A549 (cell line): ENCODE data around the gene NEK8.

Experiments
- CBX2 ChIP-seq: fragments of 200-600 bp; sonication (generic); IDR thresholded peaks from 2 replicates; pipeline ENCODE4 v1.6.1; 2016; ENCODE audit warnings: low read depth, mild to moderate bottlenecking, borderline replicate concordance
- EP300 ChIP-seq, 2 experiments: fragments of >200 bp; sonication (Bioruptor Twin); formaldehyde crosslinking; IDR thresholded peaks; 2 replicates in 1 of 2; 3 replicates in 1 of 2; pipeline ENCODE4 v1.6.1; 2016 to 2017
- FOSL2 ChIP-seq, 2 experiments: fragments of 450-650 bp in 1 of 2; fragments of >200 bp in 1 of 2; sonication (Bioruptor Twin) in 1 of 2; formaldehyde crosslinking; IDR thresholded peaks; 2 replicates each; pipeline versions ENCODE4 v1.5.0 to v1.6.1; 2016 to 2020; ENCODE audit warnings: mild to moderate bottlenecking in 1 of 2, moderate library complexity in 1 of 2
- JUN ChIP-seq, 2 experiments: fragments of >200 bp; sonication (Bioruptor Twin); formaldehyde crosslinking; IDR thresholded peaks; 2 replicates in 1 of 2; 3 replicates in 1 of 2; pipeline ENCODE4 v1.6.1; 2016 to 2017
- MAFK ChIP-seq: fragments of 450-650 bp; IDR thresholded peaks from 2 replicates; pipeline ENCODE4 v1.6.1; 2014; ENCODE audit not compliant: partially characterized antibody
- MYC ChIP-seq: IDR thresholded peaks from 2 replicates; pipeline ENCODE4 v1.6.1; 2012; ENCODE audit warnings: mild to moderate bottlenecking, inconsistent platforms, low read length, improper control_type of control experiment, borderline replicate concordance
- POLR2A ChIP-seq: IDR thresholded peaks from 2 replicates; pipeline ENCODE4 v1.6.1; 2012; ENCODE audit warnings: mild to moderate bottlenecking, low read length
- RAD21 ChIP-seq, 2 experiments: fragments of >200 bp in 1 of 2; sonication (Bioruptor Twin) in 1 of 2; formaldehyde crosslinking in 1 of 2; IDR thresholded peaks in 1 of 2; conservative IDR thresholded peaks in 1 of 2; 2 replicates in 1 of 2; 3 replicates in 1 of 2; pipeline ENCODE4 v1.6.1; 2012 to 2018; ENCODE audit warnings: inconsistent platforms in 1 of 2
- SMC3 ChIP-seq: fragments of >200 bp; sonication (Bioruptor Twin); formaldehyde crosslinking; IDR thresholded peaks from 3 replicates; pipeline ENCODE4 v1.6.1; 2018; ENCODE audit warnings: inconsistent platforms
- SREBF2 ChIP-seq: fragments of 450-650 bp; IDR thresholded peaks from 2 replicates; pipeline ENCODE4 v1.6.1; 2014; ENCODE audit warnings: mild to moderate bottlenecking, moderate library complexity
- TF ChIP-seq, protein P1 (sequence below): fragments of >200 bp; sonication (Bioruptor Twin); formaldehyde crosslinking; IDR thresholded peaks from 3 replicates; pipeline ENCODE4 v1.5.1; 2016
- TF ChIP-seq, protein P2 (sequence below): fragments of 200-600 bp; sonication (generic); IDR thresholded peaks from 2 replicates; pipeline ENCODE4 v1.6.1; 2016; ENCODE audit warnings: antibody characterized with exemption, mild to moderate bottlenecking, moderate library complexity
- TF ChIP-seq, protein P3 (sequence below): IDR thresholded peaks from 2 replicates; pipeline ENCODE4 v1.6.1; 2012

GRCh38 chr17:28765038-28765437 lies 36.5 kb downstream of the NEK8 start:
- TF ChIP-seq SMC3 (no peak), SREBF2 (no peak), RAD21 (conservative IDR thresholded peaks at IDR 0.05 in 1 of 2, IDR thresholded peaks at IDR 0.05 in 1 of 2) (no peak), EP300 (IDR thresholded peaks at IDR 0.05) (no peak), MAFK (no peak), JUN (IDR thresholded peaks at IDR 0.05) (no peak), POLR2A (no peak), FOSL2 (IDR thresholded peaks at IDR 0.05) (no peak), FOSL2 (CRISPR knock-in tag; IDR thresholded peaks at IDR 0.05) (no peak), CBX2 (no peak), MYC (no peak)
- TF ChIP-seq, protein P1, sequence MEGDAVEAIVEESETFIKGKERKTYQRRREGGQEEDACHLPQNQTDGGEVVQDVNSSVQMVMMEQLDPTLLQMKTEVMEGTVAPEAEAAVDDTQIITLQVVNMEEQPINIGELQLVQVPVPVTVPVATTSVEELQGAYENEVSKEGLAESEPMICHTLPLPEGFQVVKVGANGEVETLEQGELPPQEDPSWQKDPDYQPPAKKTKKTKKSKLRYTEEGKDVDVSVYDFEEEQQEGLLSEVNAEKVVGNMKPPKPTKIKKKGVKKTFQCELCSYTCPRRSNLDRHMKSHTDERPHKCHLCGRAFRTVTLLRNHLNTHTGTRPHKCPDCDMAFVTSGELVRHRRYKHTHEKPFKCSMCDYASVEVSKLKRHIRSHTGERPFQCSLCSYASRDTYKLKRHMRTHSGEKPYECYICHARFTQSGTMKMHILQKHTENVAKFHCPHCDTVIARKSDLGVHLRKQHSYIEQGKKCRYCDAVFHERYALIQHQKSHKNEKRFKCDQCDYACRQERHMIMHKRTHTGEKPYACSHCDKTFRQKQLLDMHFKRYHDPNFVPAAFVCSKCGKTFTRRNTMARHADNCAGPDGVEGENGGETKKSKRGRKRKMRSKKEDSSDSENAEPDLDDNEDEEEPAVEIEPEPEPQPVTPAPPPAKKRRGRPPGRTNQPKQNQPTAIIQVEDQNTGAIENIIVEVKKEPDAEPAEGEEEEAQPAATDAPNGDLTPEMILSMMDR, result no peak
- TF ChIP-seq, protein P2, sequence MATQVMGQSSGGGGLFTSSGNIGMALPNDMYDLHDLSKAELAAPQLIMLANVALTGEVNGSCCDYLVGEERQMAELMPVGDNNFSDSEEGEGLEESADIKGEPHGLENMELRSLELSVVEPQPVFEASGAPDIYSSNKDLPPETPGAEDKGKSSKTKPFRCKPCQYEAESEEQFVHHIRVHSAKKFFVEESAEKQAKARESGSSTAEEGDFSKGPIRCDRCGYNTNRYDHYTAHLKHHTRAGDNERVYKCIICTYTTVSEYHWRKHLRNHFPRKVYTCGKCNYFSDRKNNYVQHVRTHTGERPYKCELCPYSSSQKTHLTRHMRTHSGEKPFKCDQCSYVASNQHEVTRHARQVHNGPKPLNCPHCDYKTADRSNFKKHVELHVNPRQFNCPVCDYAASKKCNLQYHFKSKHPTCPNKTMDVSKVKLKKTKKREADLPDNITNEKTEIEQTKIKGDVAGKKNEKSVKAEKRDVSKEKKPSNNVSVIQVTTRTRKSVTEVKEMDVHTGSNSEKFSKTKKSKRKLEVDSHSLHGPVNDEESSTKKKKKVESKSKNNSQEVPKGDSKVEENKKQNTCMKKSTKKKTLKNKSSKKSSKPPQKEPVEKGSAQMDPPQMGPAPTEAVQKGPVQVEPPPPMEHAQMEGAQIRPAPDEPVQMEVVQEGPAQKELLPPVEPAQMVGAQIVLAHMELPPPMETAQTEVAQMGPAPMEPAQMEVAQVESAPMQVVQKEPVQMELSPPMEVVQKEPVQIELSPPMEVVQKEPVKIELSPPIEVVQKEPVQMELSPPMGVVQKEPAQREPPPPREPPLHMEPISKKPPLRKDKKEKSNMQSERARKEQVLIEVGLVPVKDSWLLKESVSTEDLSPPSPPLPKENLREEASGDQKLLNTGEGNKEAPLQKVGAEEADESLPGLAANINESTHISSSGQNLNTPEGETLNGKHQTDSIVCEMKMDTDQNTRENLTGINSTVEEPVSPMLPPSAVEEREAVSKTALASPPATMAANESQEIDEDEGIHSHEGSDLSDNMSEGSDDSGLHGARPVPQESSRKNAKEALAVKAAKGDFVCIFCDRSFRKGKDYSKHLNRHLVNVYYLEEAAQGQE, result no peak
- TF ChIP-seq, protein P3, sequence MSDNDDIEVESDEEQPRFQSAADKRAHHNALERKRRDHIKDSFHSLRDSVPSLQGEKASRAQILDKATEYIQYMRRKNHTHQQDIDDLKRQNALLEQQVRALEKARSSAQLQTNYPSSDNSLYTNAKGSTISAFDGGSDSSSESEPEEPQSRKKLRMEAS, result no peak
